NT2/D1 (cell line): ENCODE data around the gene PRPSAP2.

Source experiments
- SUZ12 ChIP-seq: IDR thresholded peaks from 2 replicates; pipeline ENCODE4 v1.6.1; 2011; ENCODE audit not compliant: insufficient read length, insufficient read depth; ENCODE audit errors: extremely low read depth
- ZNF274 ChIP-seq: IDR thresholded peaks from 2 replicates; pipeline ENCODE4 v1.6.1; 2011; ENCODE audit warnings: mild to moderate bottlenecking, low read depth, low read length

GRCh38 chr17:18960803-18961511 lies 103.0 kb downstream of the PRPSAP2 start:
- TF ChIP-seq SUZ12 (no peak), ZNF274 (no peak)
